Heart left ventricle (tissue), 16 donors: ENCODE measurements around the gene S1PR4. TPM values are rescaled to one million over a fixed set of nuclear protein-coding genes. Genes with fewer than 3 reads are reported as not detected.

Experiments
- ATAC-seq, 4 donors: fragments of 200-7000 bp; cut with Tn5 transposase; one replicate each; pipeline ENCODE4 v1.9.1; 2020 to 2022; ENCODE audit warnings: moderate library complexity in 4 of 4, mild to moderate bottlenecking in 3 of 4, moderate number of reproducible peaks in 1 of 4
- DNase-seq, 5 donors: peaks; one replicate each; pipeline ENCODE4 v3.0.0-alpha.2; 2020
- H3K27ac ChIP-seq, 12 donors: fragments of 200-600 bp; sonication (generic) in 4 of 12; one replicate each; pipeline versions ENCODE4 v1.5.0 to v1.8.0; 2016 to 2022; ENCODE audit warnings: mild to moderate bottlenecking in 2 of 12
- H3K27me3 ChIP-seq, 9 donors: fragments of 200-600 bp; sonication (generic) in 2 of 9; one replicate each; pipeline versions ENCODE4 v1.5.1 to v1.8.0; 2016 to 2022; ENCODE audit warnings: mild to moderate bottlenecking in 3 of 9
- H3K36me3 ChIP-seq, 9 donors: fragments of 200-600 bp; sonication (generic) in 2 of 9; one replicate each; pipeline versions ENCODE4 v1.5.0 to v1.8.0; 2018 to 2022; ENCODE audit warnings: mild to moderate bottlenecking in 2 of 9
- H3K4me1 ChIP-seq, 12 donors: fragments of 200-600 bp; sonication (generic) in 4 of 12; one replicate each; pipeline versions ENCODE4 v1.5.0 to v1.8.0; 2016 to 2022; ENCODE audit warnings: mild to moderate bottlenecking in 3 of 12
- H3K4me3 ChIP-seq, 12 donors: fragments of 200-600 bp; sonication (generic) in 4 of 12; one replicate each; pipeline versions ENCODE4 v1.5.0 to v1.8.0; 2017 to 2022; ENCODE audit warnings: mild to moderate bottlenecking in 9 of 12, moderate library complexity in 4 of 12
- H3K9me3 ChIP-seq, 12 donors: fragments of 200-600 bp; sonication (generic) in 4 of 12; one replicate each; pipeline versions ENCODE4 v1.5.0 to v1.8.0; 2016 to 2022; ENCODE audit warnings: mild to moderate bottlenecking in 1 of 12
- CTCF ChIP-seq, 12 donors: fragments of 200-600 bp; sonication (generic) in 4 of 12; IDR thresholded peaks; one replicate each; pipeline versions ENCODE4 v1.5.0 to v1.8.0; 2018 to 2022; ENCODE audit warnings: antibody characterized with exemption in 12 of 12, mild to moderate bottlenecking in 5 of 12
- POLR2A ChIP-seq, 2 donors: fragments of 450-650 bp; IDR thresholded peaks; one replicate each; pipeline ENCODE4 v1.6.1; 2017; ENCODE audit warnings: antibody characterized with exemption in 2 of 2, mild to moderate bottlenecking in 2 of 2, moderate library complexity in 2 of 2
- WGBS, 4 donors: extraction: QIAGEN DNeasy Blood & Tissue Kit in 2 of 4; methylation state at CpG; one replicate each; pipeline versions ENCODE4 v1.1.5 to v1.1.7; 2013 to 2018; 5-methylcytosine and 5-hydroxymethylcytosine counted together
- intact Hi-C, 10 donors: fragments of 100-400 bp; cut with DNase I; formaldehyde crosslinking; loops; one replicate each; pipeline versions ENCODE4 v1.11.1 to v1.14.2; 2022
- polyA plus RNA-seq, 2 donors: library from polyadenylated mRNA; stranded (reverse); fragments of 200-250 nt; gene quantifications; one replicate each; pipeline ENCODE4 v1.2.3, GENCODE V29; 2013
- total RNA-seq, 9 donors: library from RNA; depleted of rRNA in 2 of 9; stranded (reverse); fragments of >200 nt in 2 of 9; fragmentation: NEBNext Ultra II Directional in 3 of 9; extraction: Animal tissue kit (Norgen Biotek cat#: 25700) in 3 of 9; gene quantifications; one replicate each; pipeline versions ENCODE4 v1.1.0 to v1.2.4, GENCODE V29; 2016 to 2023
- donor health status: ischemic (EF 13 %, LVEDD 7.1; RV severe dilation, severe dysfunction).
- donor health status: healthy with polysubstance abuse.
- donor health status: DM: no; HTN: yes; CAD: no.
- donor health status: DM: no; HTN: no; CAD: no.
- donor health status: ischemic (EF 25% LVEDD 6.9; RV normal size, moderate dysfunction).
- donor health status: ischemic (EF 25% LVEDD 5.7; RV mildly dilated, moderate dysfunction).
- donor health status: healthy.
- donor health status: DM: yes; HTN: yes; CAD: no.
- donor health status: ischemic (EF 35%, LVEDD 5.7; RV mildly dilated, moderate dysfunction).
- donor health status: nonischemic (EF 11% LVEDD 7.7; RV severe dilation, severe dysfunction).
- donor health status: DM: yes; HTN: yes; CAD: no.
- donor health status: PGD.
- donor health status: ischemic (EF 29% LVEDD 5.4; RV normal size, mild dysfunction).
- donor health status: nonischemic (EF 23%, LVEDD 6.1; RV moderate dilation, normal function).

S1PR4 gene
- total and polyA plus RNA-seq, 11 donors, result 0.35 to 5.5 (median 1.4) TPM

DNA sequence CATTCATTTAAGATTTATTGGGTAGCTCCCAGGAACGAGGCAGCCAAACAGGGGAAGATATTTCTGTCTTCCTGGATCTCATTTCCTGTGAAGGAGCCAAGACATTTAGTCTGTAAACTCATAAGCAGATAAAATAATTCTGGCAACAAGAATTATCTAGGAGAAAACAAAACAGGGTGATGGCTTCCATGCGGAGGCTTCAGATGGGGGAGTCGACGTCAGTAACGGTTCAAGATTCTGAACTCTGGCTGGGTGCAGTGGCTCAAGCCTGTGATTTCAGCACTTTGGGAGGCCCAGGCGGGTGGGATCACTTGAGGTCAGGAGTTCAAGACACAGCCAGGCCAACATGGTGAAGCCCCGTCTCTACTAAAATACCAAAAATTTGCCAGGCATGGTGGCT, 41.5 kb upstream of the S1PR4 start:
- Histone ChIP-seq H3K4me3 (peak overlapping the region in 8 of 12 donors; percentile 37 to 70 (median 44)), H3K27ac (peak overlapping the region in 6 of 12 donors; percentile 5 to 86 (median 64)), H3K27me3 (no peaks in the 10 kb centered on the region), H3K9me3 (peaks cover 0 to 15% (median 3%) of the 10 kb centered on the region in 12 donors), H3K36me3 (no peaks in the 10 kb centered on the region), H3K4me1 (peaks cover 0 to 55% (median 13%) of the 10 kb centered on the region in 12 donors)
- ATAC-seq (no peak), DNase-seq (peak in 3 of 5 donors; percentile 26 to 54 (median 40))
- TF ChIP-seq CTCF (IDR thresholded peaks at IDR 0.05), result no peak
- no peak for TF ChIP-seq POLR2A (IDR thresholded peaks at IDR 0.05)
- 31 to 39% (median 36%) methylated on average over 7 of the region's 7 CpGs for WGBS, 4 donors
- intact Hi-C loops, result no loop called here

GRCh38 chr19:3138268-3138667, 40.3 kb upstream of the S1PR4 start:
- 80 to 84% (median 83%) methylated on average over 15 of the region's 15 CpGs for WGBS, 4 donors
- ATAC-seq, result no peak
- intact Hi-C loops, result no loop called here
- no peaks in the 10 kb centered on the region for H3K27me3 ChIP-seq
- peaks cover 0 to 55% (median 15%) of the 10 kb centered on the region in 12 donors for H3K4me1 ChIP-seq
- peak in 2 of 5 donors; percentile 5 to 9 for DNase-seq
- H3K27ac ChIP-seq, result no peak overlapping the region
- peaks cover 0 to 15% (median 3%) of the 10 kb centered on the region in 12 donors for H3K9me3 ChIP-seq
- H3K36me3 ChIP-seq, result no peaks in the 10 kb centered on the region
- peak overlapping the region in 1 of 12 donors; percentile 70 for H3K4me3 ChIP-seq
- TF ChIP-seq CTCF (IDR thresholded peaks at IDR 0.05) (no peak), POLR2A (IDR thresholded peaks at IDR 0.05) (no peak)

GRCh38 chr19:3140667-3141038, 37.9 kb upstream of the S1PR4 start:
- peaks cover 0 to 50% (median 15%) of the 10 kb centered on the region in 12 donors for H3K4me1 ChIP-seq
- H3K4me3 ChIP-seq, result no peak overlapping the region
- H3K27me3 ChIP-seq, result no peaks in the 10 kb centered on the region
- ATAC-seq, result no peak
- no peak for DNase-seq
- no peaks in the 10 kb centered on the region for H3K36me3 ChIP-seq
- no peak for TF ChIP-seq CTCF (IDR thresholded peaks at IDR 0.05)
- TF ChIP-seq POLR2A (IDR thresholded peaks at IDR 0.05), result no peak
- H3K9me3 ChIP-seq, result peaks cover 0 to 15% (median 3%) of the 10 kb centered on the region in 12 donors
- intact Hi-C loops, result no loop called here
- H3K27ac ChIP-seq, result peak overlapping the region in 2 of 12 donors; percentile 73 to 95

DNA sequence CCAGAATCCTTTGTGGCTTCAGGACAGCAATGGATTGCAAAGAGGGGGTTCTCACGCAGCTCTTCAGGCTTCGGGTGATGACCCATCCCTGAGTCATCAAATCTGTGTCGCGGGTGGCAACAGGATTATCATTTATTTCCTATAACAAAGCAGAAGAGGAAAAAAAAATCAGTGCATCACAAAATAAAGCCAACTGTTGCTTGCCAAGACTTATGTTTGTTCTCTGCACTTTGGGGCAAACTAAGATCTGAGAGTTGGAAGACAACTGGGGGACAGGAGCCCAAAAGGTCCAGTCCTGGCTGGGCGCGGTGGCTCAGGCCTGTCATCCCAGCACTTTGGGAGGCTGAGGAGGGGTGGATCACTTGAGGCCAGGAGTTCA, 36.3 kb upstream of the S1PR4 start:
- H3K9me3 ChIP-seq, result peaks cover 0 to 15% (median 3%) of the 10 kb centered on the region in 12 donors
- H3K4me3 ChIP-seq, result no peak overlapping the region
- H3K27me3 ChIP-seq, result no peaks in the 10 kb centered on the region
- H3K27ac ChIP-seq, result peak overlapping the region in 11 of 12 donors; percentile 26 to 95 (median 62)
- peaks cover 0 to 51% (median 11%) of the 10 kb centered on the region in 12 donors for H3K4me1 ChIP-seq
- 42 to 64% (median 52%) methylated on average over 6 of the region's 6 CpGs for WGBS, 4 donors
- peak in 1 of 5 donors; percentile 21 for DNase-seq
- no peak for TF ChIP-seq CTCF (IDR thresholded peaks at IDR 0.05)
- no peak for TF ChIP-seq POLR2A (IDR thresholded peaks at IDR 0.05)
- ATAC-seq, result peak in 3 of 4 donors; percentile 38 to 52 (median 50)
- intact Hi-C loops, result no loop called here
- H3K36me3 ChIP-seq, result no peaks in the 10 kb centered on the region
